ENCODE measurements around the gene CCSER1.

Gene CCSER1

DNA sequence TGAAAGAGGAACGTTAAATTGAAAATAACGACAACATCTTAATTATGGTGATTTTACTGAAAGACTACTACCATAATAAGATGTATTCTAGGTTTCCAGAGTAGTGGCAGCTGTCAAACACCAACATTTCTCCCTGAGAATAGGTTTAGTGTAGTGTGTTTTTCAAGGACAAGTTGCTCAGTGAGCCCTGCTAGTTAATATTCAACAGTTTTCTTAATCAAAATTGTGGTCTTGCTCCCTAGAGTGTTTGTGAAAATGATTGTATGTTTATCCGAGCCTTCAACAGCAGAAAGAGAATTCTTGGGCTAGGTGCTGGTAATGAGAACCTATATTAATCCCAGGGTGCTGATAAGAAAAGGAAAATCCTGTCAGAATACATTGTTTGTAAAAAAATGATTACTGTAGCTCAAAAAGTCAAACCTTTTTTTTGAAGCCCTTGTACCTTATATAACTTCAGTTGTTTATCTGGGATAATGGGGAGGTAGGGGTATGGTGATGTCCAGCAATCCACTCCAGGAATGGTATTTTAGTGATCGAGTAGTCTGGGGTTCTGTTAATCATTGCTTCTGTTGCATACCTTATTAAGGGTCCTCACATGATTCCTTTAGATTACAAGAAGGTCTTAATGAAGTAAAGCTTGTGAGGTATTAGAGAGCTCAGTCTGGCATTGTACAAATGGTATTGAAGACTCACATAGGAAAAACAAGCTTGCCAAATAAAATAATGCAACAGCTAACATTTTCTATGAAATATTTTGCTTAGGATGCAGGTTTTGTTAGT is 110.7 kb downstream of the CCSER1 start:
- Mint-ChIP-seq H3K4me1 (peaks cover 7% of the 10 kb centered on the region), H3K9me3 (no peaks in the 10 kb centered on the region), H3K27ac (no peak overlapping the region), H3K27me3 (ENCODE audit: low read depth, poor library complexity) (no peaks in the 10 kb centered on the region), H3K4me3 (no peak overlapping the region), H3K36me3 (ENCODE audit: low read depth) (no peaks in the 10 kb centered on the region)
- DNase-seq, result no peak
- TF ChIP-seq, protein P1, sequence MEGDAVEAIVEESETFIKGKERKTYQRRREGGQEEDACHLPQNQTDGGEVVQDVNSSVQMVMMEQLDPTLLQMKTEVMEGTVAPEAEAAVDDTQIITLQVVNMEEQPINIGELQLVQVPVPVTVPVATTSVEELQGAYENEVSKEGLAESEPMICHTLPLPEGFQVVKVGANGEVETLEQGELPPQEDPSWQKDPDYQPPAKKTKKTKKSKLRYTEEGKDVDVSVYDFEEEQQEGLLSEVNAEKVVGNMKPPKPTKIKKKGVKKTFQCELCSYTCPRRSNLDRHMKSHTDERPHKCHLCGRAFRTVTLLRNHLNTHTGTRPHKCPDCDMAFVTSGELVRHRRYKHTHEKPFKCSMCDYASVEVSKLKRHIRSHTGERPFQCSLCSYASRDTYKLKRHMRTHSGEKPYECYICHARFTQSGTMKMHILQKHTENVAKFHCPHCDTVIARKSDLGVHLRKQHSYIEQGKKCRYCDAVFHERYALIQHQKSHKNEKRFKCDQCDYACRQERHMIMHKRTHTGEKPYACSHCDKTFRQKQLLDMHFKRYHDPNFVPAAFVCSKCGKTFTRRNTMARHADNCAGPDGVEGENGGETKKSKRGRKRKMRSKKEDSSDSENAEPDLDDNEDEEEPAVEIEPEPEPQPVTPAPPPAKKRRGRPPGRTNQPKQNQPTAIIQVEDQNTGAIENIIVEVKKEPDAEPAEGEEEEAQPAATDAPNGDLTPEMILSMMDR (IDR thresholded peaks at IDR 0.05), result no peak

DNA sequence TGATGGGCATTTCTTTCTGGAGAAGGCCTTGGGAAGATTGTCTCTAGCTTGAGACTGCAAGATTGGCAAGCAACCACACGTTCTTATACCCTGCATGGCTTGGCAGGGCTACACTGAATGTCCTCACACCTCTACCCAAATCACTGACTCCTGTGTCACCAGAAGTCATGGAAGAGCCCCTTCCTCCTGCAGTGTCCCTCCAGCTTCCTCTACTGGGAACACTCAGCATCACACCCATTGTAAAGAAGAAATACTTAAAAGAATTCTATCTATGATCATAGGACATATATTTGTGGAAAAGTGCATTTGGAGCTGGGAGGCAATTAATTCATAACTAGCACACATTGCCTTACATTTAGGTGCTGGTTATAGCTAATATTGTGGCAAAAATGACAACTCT is 113.1 kb downstream of the CCSER1 start:
- H3K4me3 Mint-ChIP-seq, result no peak overlapping the region
- peaks cover 8% of the 10 kb centered on the region for H3K4me1 Mint-ChIP-seq
- H3K27me3 Mint-ChIP-seq (ENCODE audit: low read depth, poor library complexity), result no peaks in the 10 kb centered on the region
- no peak for DNase-seq
- no peaks in the 10 kb centered on the region for H3K9me3 Mint-ChIP-seq
- no peaks in the 10 kb centered on the region for H3K36me3 Mint-ChIP-seq (ENCODE audit: low read depth)
- H3K27ac Mint-ChIP-seq, result no peak overlapping the region
- TF ChIP-seq, protein P1 (IDR thresholded peaks at IDR 0.05), result no peak

DNA sequence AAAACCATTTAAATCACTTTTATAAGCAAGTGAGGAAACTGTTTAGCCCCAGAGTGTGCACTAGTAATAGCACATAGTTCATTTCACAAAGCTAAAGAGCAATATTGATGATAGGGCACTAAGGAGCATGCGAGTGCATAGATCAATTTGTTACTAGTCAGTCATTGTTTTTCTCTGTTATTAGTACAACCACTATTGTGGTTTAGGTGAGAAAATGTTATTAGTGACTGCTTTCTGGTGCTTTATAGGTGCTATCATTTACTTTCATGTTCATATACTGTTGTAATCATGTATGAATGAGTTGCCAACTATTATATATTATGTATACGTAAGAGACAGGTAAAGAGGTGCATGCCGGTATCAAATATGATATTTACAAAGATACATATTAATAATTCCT is 113.8 kb downstream of the CCSER1 start:
- no peak overlapping the region for H3K4me3 Mint-ChIP-seq
- H3K9me3 Mint-ChIP-seq, result no peaks in the 10 kb centered on the region
- TF ChIP-seq, protein P1 (IDR thresholded peaks at IDR 0.05), result no peak
- no peaks in the 10 kb centered on the region for H3K36me3 Mint-ChIP-seq (ENCODE audit: low read depth)
- H3K27ac Mint-ChIP-seq, result no peak overlapping the region
- no peak for DNase-seq
- peaks cover 8% of the 10 kb centered on the region for H3K4me1 Mint-ChIP-seq
- H3K27me3 Mint-ChIP-seq (ENCODE audit: low read depth, poor library complexity), result no peaks in the 10 kb centered on the region

DNA sequence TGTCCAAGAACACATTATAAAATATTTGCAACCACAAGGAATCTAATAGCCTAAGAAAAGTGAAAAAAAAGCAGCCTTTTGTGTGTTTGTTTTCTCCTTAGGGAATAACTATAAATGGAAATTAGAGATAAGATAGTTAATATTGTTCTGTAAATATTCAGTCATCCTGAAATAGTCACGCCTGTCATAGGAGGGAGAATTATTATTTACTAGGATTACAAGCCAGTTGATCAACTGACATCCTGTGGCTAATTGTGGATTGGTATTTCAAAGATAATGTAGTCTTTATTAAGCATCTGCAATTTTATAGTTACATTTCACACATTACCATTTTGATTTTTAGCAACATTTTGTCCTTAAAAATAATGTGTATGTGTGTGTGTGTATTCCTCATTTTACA is 118.6 kb downstream of the CCSER1 start:
- Mint-ChIP-seq H3K27ac (no peak overlapping the region), H3K27me3 (ENCODE audit: low read depth, poor library complexity) (no peaks in the 10 kb centered on the region), H3K36me3 (ENCODE audit: low read depth) (no peaks in the 10 kb centered on the region), H3K4me1 (peaks cover 8% of the 10 kb centered on the region), H3K9me3 (no peaks in the 10 kb centered on the region), H3K4me3 (no peak overlapping the region)
- no peak for DNase-seq
- TF ChIP-seq, protein P1 (IDR thresholded peaks at IDR 0.05), result no peak

DNA sequence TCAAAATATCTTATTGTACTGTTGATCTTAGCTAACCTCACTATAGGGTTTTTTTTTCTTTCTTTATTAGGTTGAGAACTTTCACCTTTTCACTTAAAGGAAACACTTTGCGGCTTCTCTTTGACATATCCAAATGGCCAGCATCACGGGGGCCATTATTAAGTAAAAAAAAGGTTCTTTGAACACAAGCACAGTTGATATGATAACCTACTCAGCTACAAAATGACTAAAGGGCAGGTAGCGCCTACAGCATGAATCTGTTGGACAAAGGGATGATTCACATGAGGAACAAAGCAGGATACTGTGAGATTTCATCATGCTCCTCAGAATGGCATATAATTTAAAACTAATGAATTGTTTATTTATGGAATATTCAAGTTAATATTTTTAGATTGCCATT is 119.6 kb downstream of the CCSER1 start:
- TF ChIP-seq, protein P1 (IDR thresholded peaks at IDR 0.05), result no peak
- Mint-ChIP-seq H3K4me3 (no peak overlapping the region), H3K9me3 (no peaks in the 10 kb centered on the region), H3K36me3 (ENCODE audit: low read depth) (no peaks in the 10 kb centered on the region), H3K27me3 (ENCODE audit: low read depth, poor library complexity) (no peaks in the 10 kb centered on the region), H3K4me1 (peaks cover 8% of the 10 kb centered on the region), H3K27ac (no peak overlapping the region)
- DNase-seq, result no peak

DNA sequence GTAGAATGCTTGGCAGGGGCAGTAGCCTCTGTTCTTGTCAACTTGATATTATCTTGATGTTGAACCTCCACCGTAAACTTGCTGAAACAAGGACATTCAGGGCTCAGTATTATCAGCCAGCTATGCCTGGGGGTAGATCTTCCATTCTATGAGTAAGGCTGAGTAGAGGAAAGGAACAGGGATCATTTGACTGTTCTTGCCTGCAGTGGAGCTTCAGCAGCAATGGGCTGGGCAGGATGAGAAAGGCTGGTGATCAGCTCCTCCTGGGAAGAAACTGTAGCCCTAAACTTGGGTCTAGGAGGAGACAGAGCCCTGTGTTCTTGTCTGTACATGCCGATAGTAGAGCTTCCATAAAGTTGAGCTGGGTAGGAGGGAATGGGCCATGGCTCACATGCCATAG is 127.2 kb downstream of the CCSER1 start:
- no peak for DNase-seq
- Mint-ChIP-seq H3K27ac (no peak overlapping the region), H3K36me3 (ENCODE audit: low read depth) (no peaks in the 10 kb centered on the region), H3K27me3 (ENCODE audit: low read depth, poor library complexity) (no peaks in the 10 kb centered on the region), H3K4me3 (no peak overlapping the region), H3K9me3 (no peaks in the 10 kb centered on the region), H3K4me1 (no peaks in the 10 kb centered on the region)
- TF ChIP-seq, protein P1 (IDR thresholded peaks at IDR 0.05), result no peak

All from nephron progenitor cell (in vitro differentiated cells).